GM19193 (cell line): ENCODE data around the gene ZBED6.

ENCODE experiments used
- POLR2A ChIP-seq: IDR thresholded peaks from 4 replicates; pipeline ENCODE4 v1.6.1; 2011; ENCODE audit not compliant: insufficient read depth, insufficient read length; ENCODE audit errors: extremely low read depth

The ZBED6 gene

DNA sequence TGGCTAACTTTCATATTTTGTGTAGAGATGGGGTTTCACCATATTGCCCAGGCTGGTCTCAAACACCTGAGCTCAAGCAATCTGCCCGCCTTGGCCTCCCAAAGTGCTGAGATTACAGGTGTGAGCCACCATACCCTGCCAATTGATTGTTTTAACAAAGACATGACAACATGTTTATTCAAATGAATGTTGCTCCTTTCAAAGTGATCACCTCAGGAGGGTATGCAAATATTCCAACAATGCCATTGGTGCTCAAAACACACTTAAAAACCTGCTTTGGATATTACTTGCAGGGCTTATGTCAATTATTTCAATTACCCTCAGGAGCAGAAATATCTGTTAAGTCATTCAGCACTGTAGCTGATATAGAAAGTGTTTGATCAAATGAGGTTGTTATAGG lies 22.6 kb upstream of the ZBED6 start:
- TF ChIP-seq POLR2A, result no peak

- no peak for TF ChIP-seq POLR2A
Measured at GRCh38 chr1:203776636-203777035, 18.8 kb upstream of the ZBED6 start.

- TF ChIP-seq POLR2A, result no peak
Measured at GRCh38 chr1:203777596-203777995, 17.8 kb upstream of the ZBED6 start.

DNA sequence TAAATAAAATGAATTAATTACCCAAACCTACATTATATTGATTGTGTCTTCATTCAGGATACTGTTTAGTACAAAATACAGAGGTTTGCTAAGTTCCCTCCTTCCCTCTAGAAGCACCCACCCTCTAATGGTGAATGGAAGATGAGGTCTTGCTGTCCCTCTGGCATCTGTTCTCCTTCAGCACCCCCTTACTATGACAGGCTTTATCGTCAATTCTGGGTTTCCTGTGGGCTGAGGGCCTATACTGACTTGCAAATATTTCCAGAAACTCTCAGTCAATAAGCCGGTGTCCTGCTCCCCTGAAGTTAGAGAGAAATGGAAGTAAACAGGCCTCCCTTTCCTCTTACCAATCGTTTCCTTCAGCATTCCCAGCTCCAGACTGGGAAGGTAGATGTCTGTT lies 17.3 kb upstream of the ZBED6 start:
- TF ChIP-seq POLR2A, result no peak

- TF ChIP-seq POLR2A, result no peak
Measured at GRCh38 chr1:203778789-203779188, 16.6 kb upstream of the ZBED6 start.

GRCh38 chr1:203781962-203782361 lies 13.5 kb upstream of the ZBED6 start:
- TF ChIP-seq POLR2A, result no peak

DNA sequence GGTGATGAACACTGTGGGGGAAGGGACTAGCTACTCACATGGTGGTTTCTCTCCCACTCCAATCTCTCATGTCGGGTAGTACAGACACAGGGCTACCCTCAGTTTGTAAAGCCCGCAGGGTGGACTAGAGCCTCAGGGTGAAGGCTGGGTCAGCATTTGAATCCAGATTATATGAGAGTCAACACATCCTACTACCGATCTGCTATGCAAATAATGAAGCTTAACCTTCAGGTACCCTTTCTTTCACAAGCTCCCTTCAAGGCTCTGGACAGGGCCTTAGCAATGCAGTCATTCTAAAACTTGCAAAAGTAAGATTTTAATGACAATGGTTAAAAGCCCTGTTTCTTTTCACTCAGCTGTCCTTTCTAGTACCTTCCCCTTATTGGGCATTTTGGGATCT lies 5.5 kb upstream of the ZBED6 start:
- no peak for TF ChIP-seq POLR2A

- TF ChIP-seq POLR2A, result no peak
Measured at GRCh38 chr1:203791498-203791897, 3.9 kb upstream of the ZBED6 start.

GRCh38 chr1:203792486-203792885 lies 2.9 kb upstream of the ZBED6 start:
- TF ChIP-seq POLR2A, result no peak

- TF ChIP-seq POLR2A, result no peak
Measured at GRCh38 chr1:203794764-203795440, 521 bp upstream of the ZBED6 start.

DNA sequence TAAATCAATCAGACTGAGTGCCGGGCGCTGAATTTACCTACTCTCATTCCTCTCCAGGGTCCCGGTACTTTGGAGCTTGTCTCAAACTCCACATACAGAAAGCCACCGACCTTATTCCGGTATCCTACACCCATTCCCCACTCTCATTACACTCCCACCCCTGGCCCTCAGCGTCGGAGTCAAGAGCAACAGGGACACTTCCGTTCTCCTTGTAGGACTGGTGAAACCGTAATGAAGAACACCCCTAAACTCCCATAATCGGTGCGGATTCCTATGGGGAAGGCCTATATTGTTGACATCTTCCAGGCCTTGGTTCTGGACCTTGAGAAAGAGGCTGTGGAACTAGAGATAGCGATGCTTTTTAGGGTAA lies 798 bp downstream of the ZBED6 start:
- no peak for TF ChIP-seq POLR2A

GRCh38 chr1:203797216-203797615 lies 1.8 kb downstream of the ZBED6 start:
- TF ChIP-seq POLR2A, result no peak

GRCh38 chr1:203797948-203798655 lies 2.7 kb downstream of the ZBED6 start:
- no peak for TF ChIP-seq POLR2A

DNA sequence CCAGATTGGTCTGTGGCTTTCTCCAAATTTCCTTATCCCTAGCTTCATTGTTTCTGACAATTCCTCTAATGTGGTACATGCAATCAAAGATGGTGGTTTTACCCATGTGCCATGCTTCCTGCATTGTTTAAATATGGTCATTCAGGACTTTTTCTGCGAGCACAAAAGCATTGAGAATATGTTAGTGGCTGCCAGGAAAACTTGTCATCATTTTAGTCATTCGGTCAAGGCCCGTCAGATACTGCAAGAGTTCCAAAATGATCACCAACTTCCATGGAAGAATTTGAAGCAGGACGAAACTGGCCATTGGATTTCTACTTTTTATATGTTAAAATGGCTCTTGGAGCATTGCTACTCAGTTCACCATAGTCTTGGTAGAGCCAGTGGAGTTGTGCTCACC lies 3.7 kb downstream of the ZBED6 start:
- no peak for TF ChIP-seq POLR2A

DNA sequence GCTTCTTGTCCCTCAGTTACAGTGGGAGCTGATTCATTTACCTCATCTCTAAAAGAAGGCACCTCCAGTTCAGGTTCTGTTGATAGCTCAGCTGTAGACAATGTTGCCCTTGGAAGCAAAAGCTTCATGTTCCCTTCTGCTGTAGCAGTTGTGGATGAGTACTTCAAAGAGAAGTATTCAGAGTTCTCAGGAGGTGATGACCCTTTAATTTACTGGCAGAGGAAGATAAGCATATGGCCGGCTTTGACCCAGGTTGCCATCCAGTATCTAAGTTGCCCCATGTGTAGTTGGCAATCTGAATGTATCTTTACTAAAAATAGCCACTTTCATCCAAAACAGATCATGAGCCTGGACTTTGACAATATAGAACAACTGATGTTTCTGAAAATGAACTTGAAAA lies 4.5 kb downstream of the ZBED6 start:
- TF ChIP-seq POLR2A, result no peak

GRCh38 chr1:203805689-203806088 lies 10.3 kb downstream of the ZBED6 start:
- no peak for TF ChIP-seq POLR2A

DNA sequence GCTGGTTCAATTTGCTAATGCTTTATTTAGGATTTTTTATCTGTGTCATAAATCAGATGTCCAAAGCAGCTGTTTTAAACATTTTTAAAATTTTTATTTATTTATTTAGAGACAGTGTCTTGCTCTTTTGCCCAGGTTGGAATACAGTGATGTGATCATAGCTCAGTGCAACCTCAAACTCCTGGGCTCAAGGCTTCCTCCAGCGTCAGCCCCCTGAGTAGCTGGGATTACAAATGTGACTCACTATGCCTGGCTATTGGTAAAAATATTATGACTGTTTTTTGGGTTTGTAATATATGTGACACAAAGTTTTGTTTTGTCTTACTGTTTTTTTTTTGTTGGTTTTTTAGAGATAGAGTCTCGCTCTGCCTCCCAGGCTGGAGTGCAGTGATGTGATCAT lies 11.8 kb downstream of the ZBED6 start:
- no peak for TF ChIP-seq POLR2A

DNA sequence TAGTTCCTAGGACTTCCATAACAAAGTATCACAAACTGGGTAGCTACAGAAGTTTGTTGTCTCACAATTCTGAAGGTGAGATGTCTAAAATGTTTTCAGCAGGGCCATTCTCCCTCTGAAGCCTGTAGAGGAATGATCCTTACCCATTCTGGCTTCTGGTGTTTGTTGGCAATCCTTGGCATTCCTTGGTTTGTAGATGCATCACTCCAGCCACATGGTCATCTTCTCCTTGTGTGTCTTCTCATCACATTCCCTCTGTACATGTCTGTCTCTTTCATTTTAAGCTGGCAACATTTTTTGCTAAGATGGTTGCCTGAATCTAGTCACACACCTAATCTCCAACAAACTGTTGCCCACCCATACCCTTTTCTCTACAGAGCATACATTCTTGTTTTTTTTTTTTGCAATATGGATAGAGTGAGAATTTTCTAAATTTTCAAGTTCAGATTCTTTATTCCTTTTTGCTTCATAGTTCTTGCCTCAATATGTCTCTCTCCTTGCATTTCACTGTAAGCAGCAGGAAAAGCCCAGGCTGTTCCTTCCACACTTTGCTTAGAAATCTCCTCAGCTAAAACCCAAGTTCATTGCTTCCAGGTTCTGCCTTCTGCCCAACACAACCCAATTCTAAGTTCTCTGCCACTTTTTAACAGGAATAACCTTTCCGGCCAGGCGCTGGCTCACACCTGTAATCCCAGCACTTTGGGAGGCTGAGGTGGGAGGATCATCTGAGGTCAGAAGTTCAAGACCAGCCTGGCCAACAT lies 18.3 kb downstream of the ZBED6 start:
- TF ChIP-seq POLR2A, result no peak
